ENCODE measurements around the gene TRAPPC3.

Gene TRAPPC3

GRCh38 chr1:36142121-36142520, 7.2 kb downstream of the TRAPPC3 start:
- no peak for TF ChIP-seq CTCF (IDR thresholded peaks at IDR 0.05; ENCODE audit: extremely low read depth, insufficient read depth, missing control alignments)
- DNase-seq (ENCODE audit: low spot score), result no peak
- in situ Hi-C loops (cut with MboI; ENCODE audit: low pct_unique_long_range_greater_than_20kb, low sequenced_read_pairs, unreplicated experiment), result loop anchor here (25.0 kb wide), 1 partner anchor 270 kb away; no protein-coding TSS in a partner anchor

DNA sequence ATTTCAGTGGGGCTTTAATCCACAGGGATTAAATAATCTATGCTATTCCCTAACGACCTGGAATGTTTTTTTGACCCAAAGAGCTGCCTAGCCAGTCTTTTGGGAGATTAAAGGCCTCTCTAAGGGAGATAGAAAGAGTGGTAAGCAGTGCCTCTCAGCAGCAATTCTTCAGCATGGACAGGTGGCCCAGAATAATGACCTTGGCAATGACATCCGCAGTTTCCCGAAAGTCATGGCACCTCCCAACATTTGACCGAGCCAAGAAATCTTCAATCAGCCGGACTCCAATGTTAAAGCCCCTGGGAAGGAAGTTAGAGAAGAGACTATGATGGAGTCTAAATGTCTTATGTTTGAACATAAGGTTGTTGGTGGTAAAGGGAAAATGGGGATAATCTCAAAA, 9.8 kb downstream of the TRAPPC3 start:
- TF ChIP-seq CTCF (IDR thresholded peaks at IDR 0.05; ENCODE audit: extremely low read depth, insufficient read depth, missing control alignments), result no peak
- in situ Hi-C loops (cut with MboI; ENCODE audit: low pct_unique_long_range_greater_than_20kb, low sequenced_read_pairs, unreplicated experiment), result loop anchor here (25.0 kb wide), 1 partner anchor 273 kb away; no protein-coding TSS in a partner anchor
- DNase-seq (ENCODE audit: low spot score), result no peak

DNA sequence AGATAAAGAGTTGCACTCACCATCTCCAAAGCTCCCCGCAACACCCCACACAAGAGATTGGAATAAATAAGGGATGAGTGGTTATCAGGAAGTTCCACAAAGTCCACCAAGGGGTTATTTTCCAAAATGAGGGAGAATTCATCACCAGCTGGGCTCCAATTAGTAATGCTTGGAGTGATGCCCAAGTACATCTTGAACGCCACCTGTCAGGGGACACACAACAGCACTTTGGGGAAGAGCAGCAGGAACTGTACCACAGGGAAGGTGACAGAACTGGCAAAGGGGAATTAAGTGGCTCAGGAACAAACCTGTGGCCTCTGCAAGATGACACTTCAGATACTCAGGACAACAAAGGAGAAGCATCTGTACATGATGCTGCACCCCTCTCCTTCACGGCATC, 11.5 kb downstream of the TRAPPC3 start:
- DNase-seq (ENCODE audit: low spot score), result no peak
- in situ Hi-C loops (cut with MboI; ENCODE audit: low pct_unique_long_range_greater_than_20kb, low sequenced_read_pairs, unreplicated experiment), result loop anchor here (25.0 kb wide), 1 partner anchor 275 kb away; no protein-coding TSS in a partner anchor
- no peak for TF ChIP-seq CTCF (IDR thresholded peaks at IDR 0.05; ENCODE audit: extremely low read depth, insufficient read depth, missing control alignments)

- in situ Hi-C loops (cut with MboI; ENCODE audit: low pct_unique_long_range_greater_than_20kb, low sequenced_read_pairs, unreplicated experiment), result loop anchor here (25.0 kb wide), 1 partner anchor 275 kb away; no protein-coding TSS in a partner anchor
Measured at GRCh38 chr1:36137226-36137625, 12.1 kb downstream of the TRAPPC3 start.

DNA sequence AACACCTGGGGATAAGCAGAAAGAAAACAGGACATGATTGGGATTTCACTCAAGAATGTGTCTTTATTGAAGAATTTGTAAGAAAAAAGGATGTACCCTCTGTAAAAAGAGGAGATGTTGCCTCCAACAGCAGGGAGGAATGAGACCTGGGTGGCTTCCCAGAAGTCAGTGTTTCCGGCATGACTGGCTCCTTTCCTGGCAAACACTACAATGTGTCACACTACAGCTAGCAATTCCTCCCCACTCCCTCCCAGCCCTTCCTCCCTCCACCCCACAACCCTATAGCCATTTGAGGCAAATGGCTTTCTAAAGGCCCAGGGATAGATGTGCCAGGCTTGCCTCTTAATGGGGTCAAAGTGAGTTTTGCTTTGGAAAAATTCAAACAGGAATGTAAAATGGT, 12.8 kb downstream of the TRAPPC3 start:
- no peak for TF ChIP-seq CTCF (IDR thresholded peaks at IDR 0.05; ENCODE audit: extremely low read depth, insufficient read depth, missing control alignments)
- in situ Hi-C loops (cut with MboI; ENCODE audit: low pct_unique_long_range_greater_than_20kb, low sequenced_read_pairs, unreplicated experiment), result loop anchor here (25.0 kb wide), 1 partner anchor 276 kb away; no protein-coding TSS in a partner anchor
- DNase-seq (ENCODE audit: low spot score), result no peak

More at GRCh38 chr1:36137226-36137625, 12.1 kb downstream of the TRAPPC3 start:
- TF ChIP-seq CTCF (IDR thresholded peaks at IDR 0.05; ENCODE audit: extremely low read depth, insufficient read depth, missing control alignments), result no peak
- DNase-seq (ENCODE audit: low spot score), result no peak

DNA sequence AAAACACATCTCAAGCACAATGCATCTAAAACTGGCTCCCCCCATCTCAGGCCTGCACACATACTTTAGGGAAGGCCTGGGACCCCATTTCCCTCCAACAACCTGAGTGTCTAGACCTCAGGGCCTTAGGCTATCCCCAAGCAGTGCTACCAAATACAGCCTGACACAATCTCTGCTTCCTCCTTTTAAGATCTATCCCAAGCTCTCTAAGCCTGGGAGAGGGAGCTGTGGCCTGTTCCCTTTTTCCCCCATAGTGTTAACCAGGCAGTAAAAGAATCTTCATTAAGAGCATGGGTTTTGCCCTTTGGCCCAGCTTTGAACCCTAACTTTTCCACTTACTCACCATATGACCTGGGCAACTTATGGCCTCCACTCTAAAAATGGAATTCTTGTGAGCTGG, 13.5 kb downstream of the TRAPPC3 start:
- no peak for DNase-seq (ENCODE audit: low spot score)
- in situ Hi-C loops (cut with MboI; ENCODE audit: low pct_unique_long_range_greater_than_20kb, low sequenced_read_pairs, unreplicated experiment), result loop anchor here (25.0 kb wide), 1 partner anchor 277 kb away; no protein-coding TSS in a partner anchor
- TF ChIP-seq CTCF (IDR thresholded peaks at IDR 0.05; ENCODE audit: extremely low read depth, insufficient read depth, missing control alignments), result no peak
